ENCODE data around the gene IGF1R. TPM values are rescaled to one million over a fixed set of nuclear protein-coding genes. Genes with fewer than 3 reads are reported as not detected.
A peak's percentile ranks its signal among the peaks of the same experiment; 100 is the strongest.

Gene IGF1R
- total RNA-seq, 1 experiment from 2014 or later: 30.9 TPM

- DNase-seq (ENCODE audit: extremely low read depth, low read depth): peak; percentile 61
These were observed 1.1 kb upstream of the IGF1R start for GRCh38 chr15:98647026-98647773.

- no peak for DNase-seq (ENCODE audit: extremely low read depth, low read depth)
These were observed 524 bp downstream of the IGF1R start for GRCh38 chr15:98648654-98649471.

- no peak for DNase-seq (ENCODE audit: extremely low read depth, low read depth)
These were observed 1.4 kb downstream of the IGF1R start for GRCh38 chr15:98649472-98650416.

- no peak for DNase-seq (ENCODE audit: extremely low read depth, low read depth)
These were observed 2.2 kb downstream of the IGF1R start for GRCh38 chr15:98650417-98651035.

GRCh38 chr15:98651036-98651481 lies 2.7 kb downstream of the IGF1R start:
- DNase-seq (ENCODE audit: extremely low read depth, low read depth): no peak

GRCh38 chr15:98651581-98652220 lies 3.4 kb downstream of the IGF1R start:
- no peak for DNase-seq (ENCODE audit: extremely low read depth, low read depth)

GRCh38 chr15:98653686-98654085 lies 5.3 kb downstream of the IGF1R start:
- DNase-seq (ENCODE audit: extremely low read depth, low read depth): no peak

GRCh38 chr15:98654790-98655360 lies 6.5 kb downstream of the IGF1R start:
- no peak for DNase-seq (ENCODE audit: extremely low read depth, low read depth)

- DNase-seq (ENCODE audit: extremely low read depth, low read depth): no peak
These were observed 7.4 kb downstream of the IGF1R start for GRCh38 chr15:98655732-98656131.

- DNase-seq (ENCODE audit: extremely low read depth, low read depth): no peak
These were observed 9.4 kb downstream of the IGF1R start for GRCh38 chr15:98657721-98658120.

- peak; percentile 59 for DNase-seq (ENCODE audit: extremely low read depth, low read depth)
These were observed 10.7 kb downstream of the IGF1R start for GRCh38 chr15:98658831-98659699.

- DNase-seq (ENCODE audit: extremely low read depth, low read depth): no peak
These were observed 11.7 kb downstream of the IGF1R start for GRCh38 chr15:98660055-98660454.

GRCh38 chr15:98663045-98663444 lies 14.7 kb downstream of the IGF1R start:
- no peak for DNase-seq (ENCODE audit: extremely low read depth, low read depth)

- DNase-seq (ENCODE audit: extremely low read depth, low read depth): no peak
These were observed 15.3 kb downstream of the IGF1R start for GRCh38 chr15:98663606-98664005.

GRCh38 chr15:98666441-98666840 lies 18.1 kb downstream of the IGF1R start:
- DNase-seq (ENCODE audit: extremely low read depth, low read depth): no peak

GRCh38 chr15:98666841-98667240 lies 18.5 kb downstream of the IGF1R start:
- no peak for DNase-seq (ENCODE audit: extremely low read depth, low read depth)

GRCh38 chr15:98667521-98668179 lies 19.3 kb downstream of the IGF1R start:
- no peak for DNase-seq (ENCODE audit: extremely low read depth, low read depth)

All from NCI-H460 (cell line).